Testis (tissue), 5 donors: ENCODE data around the gene CPA4. TPM values are rescaled to one million over a fixed set of nuclear protein-coding genes. Genes with fewer than 3 reads are reported as not detected.
"Not testable (repeated sequence)": the region's sequence is repeated elsewhere in the genome, so short reads cannot be mapped to it uniquely, and the experiment has no call there.

Source experiments
- DNase-seq: peaks from one replicate; pipeline ENCODE4 v3.0.0-alpha.2; 2019
- H3K27ac ChIP-seq, 2 donors: fragments of 200-600 bp; sonication (generic); one replicate each; pipeline ENCODE4 v1.5.1; 2019
- H3K27me3 ChIP-seq: fragments of 200-600 bp; sonication (generic); one replicate; pipeline ENCODE4 v1.5.1; 2019
- H3K36me3 ChIP-seq: fragments of 200-600 bp; sonication (generic); one replicate; pipeline ENCODE4 v1.5.1; 2017; ENCODE audit warnings: low read depth; ENCODE audit errors: missing control alignments
- H3K4me1 ChIP-seq: fragments of 200-600 bp; sonication (generic); one replicate; pipeline ENCODE4 v1.5.1; 2019
- H3K4me3 ChIP-seq, 2 donors: fragments of 200-600 bp; sonication (generic); one replicate each; pipeline ENCODE4 v1.5.1; 2017 to 2019
- H3K9me3 ChIP-seq: fragments of 200-600 bp; sonication (generic); one replicate; pipeline ENCODE4 v1.5.1; 2017
- POLR2A ChIP-seq: fragments of 450-650 bp; IDR thresholded peaks from one replicate; pipeline ENCODE4 v1.6.1; 2017; ENCODE audit warnings: antibody characterized with exemption, mild to moderate bottlenecking, moderate library complexity
- WGBS, 2 donors: methylation state at CpG; one replicate each; pipeline ENCODE4 v1.1.5; 2018; 5-methylcytosine and 5-hydroxymethylcytosine counted together
- intact Hi-C: fragments of 100-400 bp; cut with DNase I; formaldehyde crosslinking; loops from one replicate; pipeline ENCODE4 v1.15.1; 2023; ENCODE audit warnings: low total_unique reads
- long read RNA-seq, 2 donors: transcript quantifications; one replicate each; lab custom pipeline, GENCODE V29; 2026
- polyA plus RNA-seq: library from polyadenylated mRNA; stranded (reverse); fragments of 350-450 nt; fragmentation: Illumina TruSeq; extraction: RNeasy Lipid Tissue Mini Kit (QIAGEN cat#74804); gene quantifications from one replicate; pipeline ENCODE4 v1.2.3, GENCODE V29; 2014; ENCODE audit warnings: low read depth, low replicate concordance; ENCODE audit not compliant: insufficient read depth
- total RNA-seq, 2 donors: library from RNA; depleted of rRNA; stranded (reverse); fragments of >200 nt; gene quantifications; one replicate each; pipeline ENCODE4 v1.2.3, GENCODE V29; 2016
- TF ChIP-seq, protein P1 (sequence below), 3 experiments: fragments of 450-650 bp in 2 of 3; fragments of 200-600 bp in 1 of 3; sonication (generic) in 1 of 3; IDR thresholded peaks; one replicate each; pipeline ENCODE4 v1.5.1; 2016 to 2019; ENCODE audit warnings: antibody characterized with exemption in 3 of 3, mild to moderate bottlenecking in 2 of 3, moderate library complexity in 1 of 3

The CPA4 gene, protein sequence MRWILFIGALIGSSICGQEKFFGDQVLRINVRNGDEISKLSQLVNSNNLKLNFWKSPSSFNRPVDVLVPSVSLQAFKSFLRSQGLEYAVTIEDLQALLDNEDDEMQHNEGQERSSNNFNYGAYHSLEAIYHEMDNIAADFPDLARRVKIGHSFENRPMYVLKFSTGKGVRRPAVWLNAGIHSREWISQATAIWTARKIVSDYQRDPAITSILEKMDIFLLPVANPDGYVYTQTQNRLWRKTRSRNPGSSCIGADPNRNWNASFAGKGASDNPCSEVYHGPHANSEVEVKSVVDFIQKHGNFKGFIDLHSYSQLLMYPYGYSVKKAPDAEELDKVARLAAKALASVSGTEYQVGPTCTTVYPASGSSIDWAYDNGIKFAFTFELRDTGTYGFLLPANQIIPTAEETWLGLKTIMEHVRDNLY
- total RNA-seq (under 1 TPM; 0.31 to 0.68 TPM), polyA plus RNA-seq (0.94 TPM)
- long read RNA-seq, donor 1: 0 reads
- long read RNA-seq, donor 2: 0 reads

DNA sequence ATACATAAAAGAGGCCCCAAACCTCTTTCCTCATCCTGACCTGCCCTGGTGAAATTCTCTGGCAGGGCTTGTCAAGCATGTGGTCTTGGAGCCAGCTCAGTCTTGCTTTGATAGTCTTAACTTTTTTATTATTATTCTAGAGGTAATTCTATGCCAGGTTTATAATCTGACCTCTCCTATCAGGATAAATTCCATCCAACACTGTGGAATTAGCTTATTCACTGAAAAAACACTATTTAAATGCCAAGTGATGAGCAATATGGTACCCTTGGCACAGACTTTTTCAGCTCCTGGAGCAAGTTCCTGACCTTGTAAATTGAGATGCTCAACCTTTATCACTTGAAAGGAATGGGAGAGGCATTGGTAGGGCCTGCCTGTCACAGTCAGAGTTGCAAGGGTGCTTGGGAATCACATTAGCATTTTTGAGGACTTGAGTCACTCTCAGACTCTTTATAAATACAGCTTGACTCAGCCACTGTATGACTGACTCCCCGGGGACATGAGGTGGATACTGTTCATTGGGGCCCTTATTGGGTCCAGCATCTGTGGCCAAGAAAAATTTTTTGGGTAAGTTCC is at the start of gene CPA4:
Gene CPA4 (plus strand): TSS at position 480 of the 576 bp plus-strand sequence. CDS start 20 bp downstream, at position 500.
- Histone ChIP-seq H3K4me3 (no peak within 1 kb of the TSS), H3K27ac (no peak within 1 kb of the TSS), H3K36me3 (no peaks in the 10 kb centered on the region), H3K4me1 (no peaks in the 10 kb centered on the region), H3K27me3 (no peaks in the 10 kb centered on the region), H3K9me3 (no peaks in the 10 kb centered on the region)
- no peak for DNase-seq
- intact Hi-C loops: no loop called here
- 87 to 100% methylated on average over 1 of the region's 1 CpG for WGBS, 2 donors
- TF ChIP-seq POLR2A: no peak
- TF ChIP-seq, protein P1, sequence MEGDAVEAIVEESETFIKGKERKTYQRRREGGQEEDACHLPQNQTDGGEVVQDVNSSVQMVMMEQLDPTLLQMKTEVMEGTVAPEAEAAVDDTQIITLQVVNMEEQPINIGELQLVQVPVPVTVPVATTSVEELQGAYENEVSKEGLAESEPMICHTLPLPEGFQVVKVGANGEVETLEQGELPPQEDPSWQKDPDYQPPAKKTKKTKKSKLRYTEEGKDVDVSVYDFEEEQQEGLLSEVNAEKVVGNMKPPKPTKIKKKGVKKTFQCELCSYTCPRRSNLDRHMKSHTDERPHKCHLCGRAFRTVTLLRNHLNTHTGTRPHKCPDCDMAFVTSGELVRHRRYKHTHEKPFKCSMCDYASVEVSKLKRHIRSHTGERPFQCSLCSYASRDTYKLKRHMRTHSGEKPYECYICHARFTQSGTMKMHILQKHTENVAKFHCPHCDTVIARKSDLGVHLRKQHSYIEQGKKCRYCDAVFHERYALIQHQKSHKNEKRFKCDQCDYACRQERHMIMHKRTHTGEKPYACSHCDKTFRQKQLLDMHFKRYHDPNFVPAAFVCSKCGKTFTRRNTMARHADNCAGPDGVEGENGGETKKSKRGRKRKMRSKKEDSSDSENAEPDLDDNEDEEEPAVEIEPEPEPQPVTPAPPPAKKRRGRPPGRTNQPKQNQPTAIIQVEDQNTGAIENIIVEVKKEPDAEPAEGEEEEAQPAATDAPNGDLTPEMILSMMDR (IDR thresholded peaks at IDR 0.05): no peak

DNA sequence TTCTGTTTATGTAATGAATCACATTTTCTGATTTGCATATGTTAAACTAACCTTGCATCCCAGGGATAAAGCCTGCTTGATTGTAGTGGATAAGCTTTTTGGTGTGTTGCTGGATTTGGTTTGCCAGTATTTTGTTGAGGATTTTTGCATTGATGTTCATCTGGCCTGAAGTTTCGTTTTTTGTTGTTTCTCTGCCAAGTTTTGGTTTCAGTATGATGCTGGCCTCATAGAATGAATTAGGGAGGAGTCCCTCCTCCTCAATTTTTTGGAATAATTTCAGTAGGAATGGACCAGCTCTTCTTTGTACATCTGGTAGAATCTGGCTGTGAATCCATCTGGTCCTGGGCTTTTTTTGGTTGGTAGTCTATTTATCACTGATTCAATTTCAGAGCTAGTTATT is 49.5 kb upstream of the CPA4 start:
- H3K9me3 ChIP-seq, H3K36me3 ChIP-seq, H3K27me3 ChIP-seq, intact Hi-C loops, H3K4me1 ChIP-seq, DNase-seq, H3K4me3 ChIP-seq, H3K27ac ChIP-seq: not testable (repeated sequence)
- 25 to 46% methylated on average over 1 of the region's 1 CpG for whole genome bisulfite sequencing, 2 donors

DNA sequence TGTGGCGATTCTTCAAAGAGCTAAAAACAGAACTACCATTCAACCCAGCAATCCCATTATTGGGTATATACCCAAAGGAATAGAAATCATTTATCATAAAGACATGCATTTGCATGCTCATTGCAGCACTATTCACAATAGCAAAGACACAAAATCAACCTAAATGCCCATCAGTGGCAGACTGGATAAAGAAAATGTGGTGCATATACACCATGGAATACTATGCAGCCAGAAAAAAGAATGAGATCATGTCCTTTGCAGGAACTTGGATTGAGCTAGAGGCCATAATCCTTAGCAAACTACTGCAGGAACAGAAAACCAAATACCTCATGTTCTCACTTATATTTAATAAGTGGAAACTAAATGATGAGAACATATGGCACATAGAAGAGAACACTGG is 46.5 kb upstream of the CPA4 start:
- H3K36me3 ChIP-seq, H3K4me1 ChIP-seq, H3K4me3 ChIP-seq, H3K9me3 ChIP-seq, intact Hi-C loops, H3K27me3 ChIP-seq, DNase-seq, H3K27ac ChIP-seq: not testable (repeated sequence)
- WGBS, 2 donors: 94 to 100% methylated on average over 1 of the region's 1 CpG

DNA sequence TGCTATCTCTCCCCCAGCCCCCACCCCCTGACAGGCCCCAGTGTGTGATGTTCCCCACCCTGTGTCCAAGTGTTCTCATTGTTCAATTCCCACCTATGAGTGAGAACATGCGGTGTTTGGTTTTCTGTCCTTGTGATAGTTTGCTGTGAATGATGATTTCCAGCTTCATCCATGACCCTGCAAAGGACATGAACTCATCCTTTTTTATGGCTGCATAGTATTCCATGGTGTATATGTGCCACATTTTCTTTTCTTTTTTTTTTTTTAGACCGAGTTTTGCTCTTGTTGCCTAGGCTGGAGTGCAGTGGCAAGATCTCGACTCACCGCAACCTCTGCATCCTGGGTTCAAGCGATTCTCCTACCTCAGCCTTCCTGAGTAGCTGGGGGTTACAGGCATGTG is 44.1 kb upstream of the CPA4 start:
- H3K4me3 ChIP-seq, DNase-seq, H3K27me3 ChIP-seq, intact Hi-C loops, H3K27ac ChIP-seq, H3K36me3 ChIP-seq, H3K4me1 ChIP-seq, H3K9me3 ChIP-seq: not testable (repeated sequence)
- WGBS, 2 donors: 98 to 100% methylated on average over 5 of the region's 5 CpGs

DNA sequence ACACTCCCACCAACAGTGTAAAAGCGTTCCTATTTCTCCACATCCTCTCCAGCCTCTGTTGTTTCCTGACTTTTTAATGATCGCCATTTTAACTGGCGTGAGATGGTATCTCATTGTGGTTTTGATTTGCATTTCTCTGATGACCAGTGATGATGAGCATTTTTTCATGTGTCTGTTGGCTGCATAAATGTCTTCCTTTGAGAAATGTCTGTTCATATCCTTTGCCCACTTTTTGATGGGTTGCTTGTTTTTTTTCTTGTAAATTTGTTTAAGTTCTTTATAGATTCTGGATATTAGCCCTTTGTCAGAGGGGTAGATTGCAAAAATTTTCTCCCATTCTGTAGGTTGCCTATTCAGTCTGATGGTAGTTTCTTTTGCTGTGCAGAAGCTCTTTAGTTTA is 43.3 kb upstream of the CPA4 start:
- WGBS, 2 donors: 94% methylated on average over 3 of the region's 3 CpGs
- H3K27me3 ChIP-seq, intact Hi-C loops, H3K4me1 ChIP-seq, DNase-seq, H3K36me3 ChIP-seq, H3K27ac ChIP-seq, H3K4me3 ChIP-seq, H3K9me3 ChIP-seq: not testable (repeated sequence)

DNA sequence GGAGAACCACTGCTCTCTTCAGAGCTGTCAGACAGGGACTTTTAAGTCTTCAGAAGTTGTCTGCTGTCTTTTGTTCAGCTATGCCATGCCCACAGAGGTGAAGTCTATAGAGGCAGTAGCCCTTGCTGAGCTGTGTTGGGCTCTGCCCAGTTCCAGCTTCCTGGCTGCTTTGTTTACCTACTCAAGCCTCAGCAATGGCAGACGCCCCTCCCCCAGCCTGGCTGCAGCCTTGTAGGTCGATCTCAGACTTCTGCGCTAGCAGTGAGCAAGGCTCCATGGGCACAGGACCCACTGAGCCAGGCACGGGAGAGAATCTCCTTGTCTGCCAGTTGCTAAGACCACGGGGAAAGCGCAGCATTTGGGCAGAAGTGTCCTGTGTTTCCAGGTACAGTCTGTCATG is 38.4 kb upstream of the CPA4 start:
- Histone ChIP-seq H3K4me1 (no peaks in the 10 kb centered on the region), H3K27ac (no peak overlapping the region), H3K27me3 (no peaks in the 10 kb centered on the region), H3K9me3 (no peaks in the 10 kb centered on the region), H3K36me3 (no peaks in the 10 kb centered on the region), H3K4me3 (no peak overlapping the region)
- DNase-seq: no peak
- TF ChIP-seq, protein P1 (IDR thresholded peaks at IDR 0.05): no peak
- TF ChIP-seq POLR2A: no peak
- 91 to 93% methylated on average over 5 to 6 of the region's 6 CpGs for WGBS, 2 donors
- intact Hi-C loops: no loop called here
